ENCODE measurements around the gene TNFRSF1B.

The TNFRSF1B gene

DNA sequence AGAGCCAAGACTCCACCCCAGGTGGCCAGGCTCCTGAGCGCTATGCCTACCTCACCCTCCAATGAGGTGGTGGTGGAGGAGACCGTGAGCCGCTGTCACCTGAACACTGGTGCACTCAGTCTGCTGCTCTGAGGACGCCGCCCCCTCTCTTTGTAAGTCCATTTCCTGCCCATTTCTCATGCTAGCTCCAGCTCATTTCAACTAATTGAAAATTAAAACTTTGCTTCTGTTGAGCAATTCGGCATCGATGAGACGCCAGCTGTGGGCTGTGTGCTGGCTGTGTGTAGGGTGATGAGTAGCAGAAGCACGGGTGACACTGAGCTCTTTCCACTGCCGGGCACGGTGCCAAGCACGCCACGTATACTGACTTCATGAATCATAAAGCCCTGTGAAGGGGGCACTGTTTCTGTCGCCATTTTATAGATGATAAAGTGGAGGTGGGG is 11.2 kb downstream of the TNFRSF1B start:
- H3K27ac ChIP-seq = no peak overlapping the region
- H3K4me1 ChIP-seq = peaks cover 0 to 8% (median 0%) of the 10 kb centered on the region in 4 donors
- H3K9me3 ChIP-seq = no peaks in the 10 kb centered on the region
- peaks cover 0 to 35% of the 10 kb centered on the region in 2 donors for H3K27me3 ChIP-seq
- no peak overlapping the region for H3K4me3 ChIP-seq
- intact Hi-C loops (cut with DNase I; ENCODE audit: low total_unique reads) = no loop called here
- DNase-seq = peak in 1 of 2 donors; percentile 69
- no peaks in the 10 kb centered on the region for H3K36me3 ChIP-seq
- TF ChIP-seq, protein P1, sequence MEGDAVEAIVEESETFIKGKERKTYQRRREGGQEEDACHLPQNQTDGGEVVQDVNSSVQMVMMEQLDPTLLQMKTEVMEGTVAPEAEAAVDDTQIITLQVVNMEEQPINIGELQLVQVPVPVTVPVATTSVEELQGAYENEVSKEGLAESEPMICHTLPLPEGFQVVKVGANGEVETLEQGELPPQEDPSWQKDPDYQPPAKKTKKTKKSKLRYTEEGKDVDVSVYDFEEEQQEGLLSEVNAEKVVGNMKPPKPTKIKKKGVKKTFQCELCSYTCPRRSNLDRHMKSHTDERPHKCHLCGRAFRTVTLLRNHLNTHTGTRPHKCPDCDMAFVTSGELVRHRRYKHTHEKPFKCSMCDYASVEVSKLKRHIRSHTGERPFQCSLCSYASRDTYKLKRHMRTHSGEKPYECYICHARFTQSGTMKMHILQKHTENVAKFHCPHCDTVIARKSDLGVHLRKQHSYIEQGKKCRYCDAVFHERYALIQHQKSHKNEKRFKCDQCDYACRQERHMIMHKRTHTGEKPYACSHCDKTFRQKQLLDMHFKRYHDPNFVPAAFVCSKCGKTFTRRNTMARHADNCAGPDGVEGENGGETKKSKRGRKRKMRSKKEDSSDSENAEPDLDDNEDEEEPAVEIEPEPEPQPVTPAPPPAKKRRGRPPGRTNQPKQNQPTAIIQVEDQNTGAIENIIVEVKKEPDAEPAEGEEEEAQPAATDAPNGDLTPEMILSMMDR (IDR thresholded peaks at IDR 0.05) = no peak

DNA sequence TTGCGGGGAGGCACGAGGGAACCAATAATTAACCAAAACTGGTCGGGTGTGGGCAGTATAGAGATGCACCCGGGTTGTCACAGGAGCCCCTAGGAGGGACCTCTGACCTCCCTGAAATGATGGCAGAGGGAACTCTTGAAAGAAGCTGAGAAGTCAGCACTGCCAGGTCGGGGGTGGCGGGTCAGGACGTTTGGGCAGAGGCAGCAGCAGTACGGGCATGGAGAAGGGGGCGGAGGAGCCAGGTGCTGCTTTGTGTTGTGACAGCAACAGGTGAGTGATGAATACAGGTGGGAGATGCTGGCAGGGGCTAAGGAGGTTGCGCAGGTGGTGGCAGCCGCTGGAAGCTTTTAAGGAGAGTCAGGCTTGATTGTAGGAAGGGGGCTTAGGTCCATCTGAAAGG is 11.7 kb downstream of the TNFRSF1B start:
- intact Hi-C loops (cut with DNase I; ENCODE audit: low total_unique reads) = no loop called here
- H3K27ac ChIP-seq = no peak overlapping the region
- H3K4me3 ChIP-seq = no peak overlapping the region
- TF ChIP-seq, protein P1 (IDR thresholded peaks at IDR 0.05) = no peak
- DNase-seq = no peak
- no peaks in the 10 kb centered on the region for H3K36me3 ChIP-seq
- peaks cover 0 to 35% of the 10 kb centered on the region in 2 donors for H3K27me3 ChIP-seq
- peaks cover 0 to 8% (median 0%) of the 10 kb centered on the region in 4 donors for H3K4me1 ChIP-seq
- no peaks in the 10 kb centered on the region for H3K9me3 ChIP-seq

DNA sequence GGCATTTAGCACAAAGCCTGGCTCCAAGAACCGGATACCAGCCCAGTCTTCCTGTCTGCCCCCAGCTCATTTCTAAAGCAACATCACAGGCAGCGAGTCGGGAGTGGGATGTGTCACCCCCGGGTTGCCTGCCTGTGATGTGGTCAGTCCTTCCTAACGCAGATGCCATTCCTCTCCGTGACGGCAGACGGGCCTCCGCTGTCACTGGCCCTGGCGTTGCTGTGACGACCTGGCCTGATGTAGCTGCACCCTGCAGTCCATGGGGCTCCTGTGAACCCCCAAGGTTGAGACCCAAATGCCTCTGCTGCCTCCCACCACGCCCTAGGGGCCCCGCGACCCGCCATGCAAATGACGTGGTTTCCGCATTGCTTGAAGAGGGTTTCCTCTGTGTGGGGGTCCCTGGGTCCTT is 12.3 kb downstream of the TNFRSF1B start:
- no peak for DNase-seq
- intact Hi-C loops (cut with DNase I; ENCODE audit: low total_unique reads) = no loop called here
- Histone ChIP-seq H3K9me3 (no peaks in the 10 kb centered on the region), H3K4me3 (no peak overlapping the region), H3K27ac (no peak overlapping the region), H3K27me3 (peaks cover 0 to 31% of the 10 kb centered on the region in 2 donors), H3K4me1 (peaks cover 0 to 8% (median 2%) of the 10 kb centered on the region in 4 donors), H3K36me3 (no peaks in the 10 kb centered on the region)
- TF ChIP-seq, protein P1 (IDR thresholded peaks at IDR 0.05) = no peak

DNA sequence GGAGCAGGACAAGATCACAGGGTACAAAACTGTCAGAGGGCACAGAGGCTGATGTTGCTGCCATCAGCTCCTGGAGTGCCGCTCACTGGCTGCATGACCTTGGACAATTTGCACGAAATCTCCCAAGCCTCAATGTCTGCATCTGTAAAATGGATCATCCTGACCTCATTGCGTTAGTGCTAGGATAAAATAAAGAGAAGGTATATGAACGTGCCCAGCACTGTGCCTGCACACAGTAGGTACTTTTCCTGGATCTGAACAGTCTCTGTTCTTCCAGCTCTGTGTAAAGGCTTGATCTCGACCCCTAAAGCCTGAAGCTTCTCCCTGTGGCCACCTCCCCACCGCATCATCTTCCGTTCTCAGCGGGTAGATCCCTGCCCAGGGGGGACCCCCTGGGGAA is 12.9 kb downstream of the TNFRSF1B start:
- H3K4me3 ChIP-seq = no peak overlapping the region
- no peaks in the 10 kb centered on the region for H3K9me3 ChIP-seq
- H3K27ac ChIP-seq = no peak overlapping the region
- H3K4me1 ChIP-seq = peaks cover 0 to 11% (median 5%) of the 10 kb centered on the region in 4 donors
- H3K27me3 ChIP-seq = peaks cover 0 to 35% of the 10 kb centered on the region in 2 donors
- no peaks in the 10 kb centered on the region for H3K36me3 ChIP-seq
- no peak for DNase-seq
- TF ChIP-seq, protein P1 (IDR thresholded peaks at IDR 0.05) = no peak
- intact Hi-C loops (cut with DNase I; ENCODE audit: low total_unique reads) = no loop called here

DNA sequence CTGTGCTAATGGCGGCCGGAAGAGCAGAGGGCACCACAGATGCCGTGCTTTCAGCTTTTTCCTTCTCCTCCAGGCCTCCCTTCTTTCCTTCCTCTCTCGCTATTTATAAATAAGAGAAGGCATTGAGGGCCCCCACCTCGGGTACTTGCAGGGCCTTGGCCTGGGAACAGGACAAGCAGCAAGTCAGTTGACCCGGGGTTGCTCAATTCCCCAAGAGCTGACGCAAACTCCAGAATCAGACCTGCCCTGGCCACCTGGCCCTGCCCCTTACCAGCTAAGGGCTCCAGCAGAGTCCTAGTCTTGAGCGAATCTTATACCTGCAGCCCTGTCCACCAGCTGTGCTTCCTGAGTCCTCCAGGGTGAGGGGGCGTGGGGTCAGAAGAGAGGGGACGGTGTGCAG is 13.5 kb downstream of the TNFRSF1B start:
- TF ChIP-seq, protein P1 (IDR thresholded peaks at IDR 0.05) = no peak
- H3K9me3 ChIP-seq = no peaks in the 10 kb centered on the region
- intact Hi-C loops (cut with DNase I; ENCODE audit: low total_unique reads) = no loop called here
- DNase-seq = peak; percentile 84 to 86
- H3K27me3 ChIP-seq = peaks cover 0 to 36% of the 10 kb centered on the region in 2 donors
- peak overlapping the region in 1 of 2 donors; percentile 33 for H3K27ac ChIP-seq
- no peak overlapping the region for H3K4me3 ChIP-seq
- no peaks in the 10 kb centered on the region for H3K36me3 ChIP-seq
- H3K4me1 ChIP-seq = peaks cover 0 to 17% (median 11%) of the 10 kb centered on the region in 4 donors

DNA sequence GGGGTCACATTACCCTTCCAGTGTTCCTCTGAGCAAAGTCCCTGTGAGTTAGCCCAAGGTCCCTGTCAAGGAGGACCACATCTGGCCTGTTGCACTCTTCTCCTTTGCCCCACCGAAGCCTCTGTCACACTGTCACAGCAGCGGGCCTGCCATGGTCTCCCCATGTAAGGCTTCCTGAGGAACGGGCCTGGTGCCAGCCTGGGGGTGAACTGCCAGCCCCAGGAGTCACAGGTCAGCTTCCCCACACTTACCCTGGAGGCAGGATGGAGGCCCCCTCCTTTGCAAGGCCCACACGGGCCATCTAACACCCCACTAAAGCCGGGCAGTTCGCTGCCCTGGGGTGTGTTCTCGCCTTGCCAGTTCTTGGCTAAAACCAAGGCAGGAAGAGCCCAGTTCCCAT is 14.1 kb downstream of the TNFRSF1B start:
- Histone ChIP-seq H3K4me1 (peaks cover 0 to 23% (median 15%) of the 10 kb centered on the region in 4 donors), H3K27ac (peak overlapping the region in 1 of 2 donors; percentile 33), H3K4me3 (no peak overlapping the region), H3K36me3 (no peaks in the 10 kb centered on the region), H3K27me3 (peaks cover 0 to 40% of the 10 kb centered on the region in 2 donors), H3K9me3 (no peaks in the 10 kb centered on the region)
- no peak for DNase-seq
- intact Hi-C loops (cut with DNase I; ENCODE audit: low total_unique reads) = no loop called here
- TF ChIP-seq, protein P1 (IDR thresholded peaks at IDR 0.05) = no peak

Data from tibial artery (tissue), 4 donors.